Ammon's horn (tissue), 1 donor: ENCODE data around the gene NAXE.
"Not testable (repeated sequence)": the region's sequence is repeated elsewhere in the genome, so short reads cannot be mapped to it uniquely, and the experiment has no call there.

Experiments used
- DNase-seq: peaks from one replicate; pipeline ENCODE4 v3.0.0-alpha.2; 2016; ENCODE audit warnings: low spot score

The NAXE gene

DNA sequence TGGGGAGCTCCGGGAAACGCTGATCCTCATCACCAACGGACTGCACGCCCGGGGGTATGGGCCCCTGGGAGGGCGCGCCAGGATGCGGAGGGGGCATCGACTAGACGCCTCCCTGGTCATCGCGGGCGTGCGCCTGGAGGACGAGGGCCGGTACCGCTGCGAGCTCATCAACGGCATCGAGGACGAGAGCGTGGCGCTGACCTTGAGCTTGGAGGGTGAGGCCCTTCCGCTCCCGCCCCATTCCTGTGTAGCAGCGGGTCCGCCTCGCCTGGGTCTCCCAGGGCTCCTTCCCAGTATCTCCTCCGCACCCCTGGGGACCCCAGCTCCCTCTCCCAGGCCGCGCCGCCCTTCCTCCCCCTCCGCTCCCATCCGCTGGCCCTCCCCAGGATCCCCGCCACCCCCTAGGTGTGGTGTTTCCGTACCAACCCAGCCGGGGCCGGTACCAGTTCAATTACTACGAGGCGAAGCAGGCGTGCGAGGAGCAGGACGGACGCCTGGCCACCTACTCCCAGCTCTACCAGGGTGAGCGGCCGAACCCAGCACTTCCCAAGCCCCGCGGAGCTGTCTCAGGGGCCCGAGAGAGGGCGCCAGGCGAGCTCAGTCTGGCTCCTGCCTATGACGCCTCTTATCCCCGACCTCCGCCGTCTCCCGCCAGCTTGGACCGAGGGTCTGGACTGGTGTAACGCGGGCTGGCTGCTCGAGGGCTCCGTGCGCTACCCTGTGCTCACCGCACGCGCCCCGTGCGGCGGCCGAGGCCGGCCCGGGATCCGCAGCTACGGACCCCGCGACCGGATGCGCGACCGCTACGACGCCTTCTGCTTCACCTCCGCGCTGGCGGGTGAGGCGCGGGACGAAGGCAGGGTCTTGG is 32.6 kb downstream of the NAXE start:
- no peak for DNase-seq

DNA sequence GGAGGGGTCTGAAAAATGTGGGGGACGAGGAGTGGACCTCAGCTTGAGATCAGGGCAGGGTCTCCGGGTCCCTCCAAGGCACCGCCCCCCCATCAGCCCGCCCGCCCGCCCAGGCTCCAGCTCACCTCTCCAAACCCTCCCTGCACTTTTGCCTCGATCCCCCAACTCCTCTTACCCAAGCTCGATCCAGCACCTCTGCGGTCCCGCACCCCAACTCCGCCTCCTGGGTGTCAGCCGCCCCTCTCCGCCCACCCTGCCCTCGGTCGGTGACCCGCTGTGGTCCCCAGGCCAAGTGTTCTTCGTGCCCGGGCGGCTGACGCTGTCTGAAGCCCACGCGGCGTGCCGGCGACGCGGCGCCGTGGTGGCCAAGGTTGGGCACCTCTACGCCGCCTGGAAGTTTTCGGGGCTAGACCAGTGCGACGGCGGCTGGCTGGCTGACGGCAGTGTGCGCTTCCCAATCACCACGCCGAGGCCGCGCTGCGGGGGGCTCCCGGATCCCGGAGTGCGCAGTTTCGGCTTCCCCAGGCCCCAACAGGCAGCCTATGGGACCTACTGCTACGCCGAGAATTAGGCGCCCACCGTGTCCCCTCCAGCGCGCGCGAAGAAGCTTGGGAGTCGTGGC is 33.3 kb downstream of the NAXE start:
- no peak for DNase-seq

DNA sequence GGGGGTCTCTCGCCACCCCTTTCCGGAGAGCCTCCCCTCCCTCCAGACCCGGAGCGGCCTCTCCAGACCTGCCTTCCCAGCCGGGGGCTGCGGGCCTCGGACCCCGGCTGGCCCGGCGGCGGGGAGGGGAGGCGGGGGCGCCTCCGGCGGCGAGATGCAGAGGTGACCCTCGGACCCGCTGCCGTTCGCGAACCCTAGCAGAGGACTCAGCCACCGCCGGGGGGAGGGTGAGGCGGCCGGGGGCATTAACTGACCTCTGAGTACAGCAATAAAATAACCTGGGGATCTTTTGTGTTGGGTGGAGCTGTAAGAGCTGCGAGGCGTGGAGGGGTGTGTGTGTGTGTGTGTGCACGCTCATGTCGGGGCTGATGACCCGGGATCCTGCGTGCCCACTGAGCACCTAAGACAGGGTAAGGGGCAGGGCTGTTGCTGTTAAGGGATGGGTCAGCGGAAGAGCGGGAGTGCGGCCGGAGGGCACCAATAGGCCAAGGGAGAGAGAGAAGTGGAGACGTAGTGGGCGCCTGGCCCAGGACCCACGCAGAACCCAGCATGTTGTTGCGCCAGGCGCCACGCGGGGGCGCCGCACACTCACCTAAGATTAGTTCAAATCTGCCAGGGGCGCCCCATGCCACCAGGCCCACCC is 34.0 kb downstream of the NAXE start:
- DNase-seq = peak; percentile 77

DNA sequence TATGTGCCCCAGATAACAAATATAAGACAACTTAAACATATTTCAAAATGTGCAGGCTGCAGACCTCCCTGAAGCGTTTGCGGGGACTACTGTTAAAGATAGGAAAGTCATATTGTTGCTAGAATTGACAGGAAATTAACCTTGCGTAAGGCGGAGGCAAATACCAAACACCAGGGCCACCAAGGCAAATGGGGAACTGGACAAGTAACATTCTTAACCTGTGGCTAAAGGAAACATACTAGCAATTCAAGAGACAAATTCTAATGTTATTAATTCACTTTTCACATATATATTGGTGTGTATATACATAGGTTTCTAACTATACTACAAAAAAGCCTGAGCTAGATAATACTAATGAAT is 34.5 kb downstream of the NAXE start:
- DNase-seq = no peak

DNA sequence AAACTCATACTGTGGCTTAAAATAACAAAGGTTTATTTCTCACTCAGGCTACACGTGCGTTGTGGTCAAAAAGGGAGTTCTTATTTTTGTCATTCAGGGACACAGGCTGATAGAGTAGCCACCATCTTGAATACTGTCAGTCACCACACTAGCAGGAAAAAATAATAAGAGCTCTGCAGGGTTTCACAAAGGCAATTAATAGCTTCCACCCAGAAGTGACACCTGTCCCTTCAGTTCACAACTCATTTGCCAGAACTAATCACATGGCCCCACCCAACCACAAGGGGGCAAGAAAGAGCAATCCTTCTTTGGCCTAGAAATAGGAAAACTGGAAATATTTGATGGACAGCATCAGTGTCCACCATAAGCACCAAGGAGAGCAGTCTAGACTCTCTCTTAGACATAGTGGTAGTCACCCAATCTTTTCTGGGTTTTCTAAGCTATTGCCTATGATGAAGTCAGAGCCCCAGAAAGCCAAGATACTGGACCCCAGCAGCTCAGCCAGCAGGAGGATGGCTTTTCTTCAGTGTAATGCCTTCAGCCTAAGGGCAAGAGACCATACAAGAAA is 35.8 kb downstream of the NAXE start:
- DNase-seq = no peak

DNA sequence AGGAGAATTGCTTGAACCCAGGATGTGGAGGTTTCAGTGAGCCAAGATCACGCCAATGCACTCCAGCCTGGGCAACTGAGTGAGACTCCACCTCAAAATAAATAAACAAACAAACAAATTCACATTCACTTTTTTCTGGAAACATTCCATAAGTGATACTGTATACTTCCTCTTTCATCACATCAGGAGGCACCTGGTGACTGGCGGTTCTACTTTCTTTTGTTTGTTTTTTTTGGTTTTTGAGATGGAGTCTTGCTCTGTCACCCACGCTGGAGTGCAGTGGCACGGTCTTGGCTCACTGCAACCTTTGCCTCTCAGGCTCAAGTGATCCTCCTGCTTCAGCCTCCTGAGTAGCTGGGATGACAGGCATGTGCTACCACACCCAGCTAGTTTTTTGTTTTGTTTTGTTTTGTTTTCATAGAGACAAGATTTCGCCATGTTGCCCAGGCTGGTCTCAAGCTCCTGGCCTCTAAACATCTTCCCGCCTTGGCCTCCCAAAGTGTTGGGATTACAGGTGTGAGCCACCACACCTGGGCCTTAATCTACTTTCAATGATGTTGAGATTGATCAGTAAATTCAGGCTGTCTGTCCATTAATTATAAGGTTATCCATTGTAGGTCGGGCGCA is 38.4 kb downstream of the NAXE start:
- no peak for DNase-seq

DNA sequence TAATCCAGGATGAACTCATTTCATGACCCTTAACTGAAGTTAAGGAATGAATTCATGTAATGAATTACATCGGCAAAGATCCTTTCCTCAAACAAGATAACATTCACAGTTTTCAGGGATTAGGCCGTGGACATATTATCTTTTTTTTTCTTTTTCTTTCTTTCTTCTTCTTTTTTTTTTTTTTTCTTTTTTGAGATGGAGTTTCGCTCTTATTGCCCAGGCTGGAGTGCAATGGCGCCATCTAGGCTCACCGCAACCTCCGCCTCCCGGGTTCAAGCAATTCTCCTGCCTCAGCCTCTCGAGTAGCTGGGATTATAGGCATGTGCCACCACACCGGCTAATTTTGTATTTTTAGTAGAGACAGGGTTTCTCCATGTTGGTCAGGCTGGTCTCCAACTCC is 39.6 kb downstream of the NAXE start:
- DNase-seq = not testable (repeated sequence)

DNA sequence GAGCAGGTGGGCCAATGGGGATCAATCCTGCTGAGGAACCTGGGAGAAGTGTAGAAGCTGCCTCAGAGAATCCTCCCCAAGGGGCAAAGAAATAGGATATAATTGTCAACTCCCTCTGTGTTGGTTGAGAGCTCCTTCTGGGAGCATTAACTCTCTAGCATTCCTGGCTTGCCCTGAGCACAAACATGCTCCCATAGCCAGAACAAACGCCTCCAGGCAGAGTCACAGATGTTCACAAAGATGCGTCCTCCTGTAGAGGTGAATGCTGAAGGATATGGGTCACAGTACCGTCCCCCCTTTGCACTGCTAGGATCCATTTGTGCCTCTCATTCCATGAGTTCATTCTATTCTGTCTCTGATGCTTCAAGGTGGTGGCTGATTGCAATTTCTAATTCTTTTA is 40.8 kb downstream of the NAXE start:
- DNase-seq = no peak

DNA sequence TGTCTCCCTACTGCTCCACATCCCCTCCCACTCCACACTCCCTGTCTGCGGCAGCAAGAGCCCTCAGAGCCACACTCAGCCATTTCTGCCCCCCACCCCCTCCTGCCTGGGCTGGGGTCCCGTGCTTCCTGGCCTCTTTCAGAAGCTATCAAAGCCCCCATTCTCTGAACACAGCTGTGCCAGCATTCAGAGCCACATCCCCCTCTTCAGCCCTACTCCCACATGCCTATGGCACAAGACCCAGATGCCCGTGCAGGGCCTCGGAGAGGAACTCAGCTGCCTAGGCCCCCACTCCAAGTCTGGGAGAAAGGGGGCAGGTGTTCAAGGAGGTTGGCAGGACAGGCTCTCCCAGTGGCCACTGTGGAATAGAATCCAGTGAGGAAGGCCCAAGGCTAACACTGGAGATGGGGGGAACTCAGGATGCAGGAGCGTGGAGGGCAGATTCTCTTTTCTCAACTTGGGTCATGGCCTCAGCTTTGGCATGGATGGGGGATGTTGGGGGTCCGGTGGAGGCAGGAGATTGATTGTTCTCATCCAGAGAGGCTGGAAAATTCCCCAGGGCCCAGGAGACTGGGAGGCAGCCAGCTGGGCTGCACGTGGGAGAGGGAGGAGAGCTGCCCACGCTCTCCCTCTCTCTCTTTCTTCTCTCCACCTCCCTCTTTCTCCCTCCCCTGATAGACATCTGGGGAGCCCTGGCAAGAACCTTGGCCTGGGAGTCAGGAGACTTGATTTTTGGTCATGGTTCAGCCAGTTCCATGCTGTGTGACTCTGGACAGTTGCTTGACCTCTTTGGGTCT is 46.8 kb downstream of the NAXE start:
- DNase-seq = peak; percentile 71

DNA sequence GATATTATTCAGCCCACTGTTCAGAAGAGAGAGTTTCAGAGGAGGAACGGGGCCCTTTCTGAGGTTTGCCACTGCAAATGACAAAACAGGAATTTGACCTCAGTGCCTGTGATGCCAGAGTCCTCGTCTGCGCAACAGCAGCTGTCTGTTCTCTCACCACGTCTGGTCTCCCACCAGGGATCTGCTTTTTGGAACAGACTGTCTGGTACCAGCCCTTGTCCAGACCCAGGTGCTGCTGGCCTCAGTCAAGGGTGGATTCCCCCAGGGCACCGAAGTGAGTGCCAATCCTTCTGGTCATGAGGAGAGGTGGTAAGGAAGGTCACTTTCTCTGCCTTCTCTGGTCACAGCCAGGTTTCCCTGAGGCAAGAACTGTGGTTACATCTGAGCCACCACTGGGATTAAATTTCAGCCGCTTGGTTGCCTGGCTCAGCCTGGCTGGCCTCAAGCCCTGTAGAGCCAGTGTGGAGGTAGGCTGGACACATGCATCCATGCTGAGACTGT is 48.1 kb downstream of the NAXE start:
- DNase-seq = no peak

DNA sequence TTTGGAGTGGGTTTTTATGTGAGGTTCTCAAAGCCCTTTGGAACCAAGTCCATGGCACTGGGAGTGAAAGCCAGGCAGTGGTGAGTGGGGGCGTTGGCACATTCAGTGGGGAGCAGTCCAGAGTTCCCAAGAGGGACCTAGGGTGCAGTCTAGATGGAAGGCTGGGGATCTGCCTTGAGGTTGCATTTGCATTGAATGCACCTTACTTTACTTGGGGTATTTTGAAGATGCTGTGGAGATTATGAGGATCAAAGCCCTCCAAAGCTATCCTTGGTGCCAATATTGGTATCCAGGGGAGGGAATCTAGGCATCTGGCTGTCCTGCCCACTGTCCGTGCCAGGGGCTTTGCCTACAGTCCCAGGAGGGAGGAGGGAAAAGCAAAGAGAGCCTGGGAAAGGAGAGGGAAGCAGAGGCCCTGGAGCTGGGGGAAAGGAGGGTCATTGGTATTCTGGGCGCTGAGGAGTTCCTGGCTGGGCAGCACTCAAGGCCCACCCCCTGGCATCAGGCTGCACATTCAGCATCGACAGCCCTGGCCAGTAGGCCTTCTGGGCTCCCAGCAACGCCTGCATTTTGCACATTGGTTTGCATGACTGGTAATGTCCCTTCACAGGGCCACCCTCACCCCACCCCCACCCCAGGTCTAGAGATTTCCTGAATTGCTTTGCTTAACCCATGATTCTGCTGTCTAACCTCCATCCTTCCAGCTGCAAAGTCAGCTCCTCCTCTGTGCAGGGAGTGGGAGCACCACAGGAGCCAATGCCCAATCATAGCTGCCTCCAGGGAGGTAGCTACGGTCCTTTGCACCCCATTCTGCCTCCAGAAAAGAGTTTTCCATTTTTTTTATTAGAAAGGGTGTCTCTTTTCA is 49.5 kb downstream of the NAXE start:
- peak; percentile 89 for DNase-seq

DNA sequence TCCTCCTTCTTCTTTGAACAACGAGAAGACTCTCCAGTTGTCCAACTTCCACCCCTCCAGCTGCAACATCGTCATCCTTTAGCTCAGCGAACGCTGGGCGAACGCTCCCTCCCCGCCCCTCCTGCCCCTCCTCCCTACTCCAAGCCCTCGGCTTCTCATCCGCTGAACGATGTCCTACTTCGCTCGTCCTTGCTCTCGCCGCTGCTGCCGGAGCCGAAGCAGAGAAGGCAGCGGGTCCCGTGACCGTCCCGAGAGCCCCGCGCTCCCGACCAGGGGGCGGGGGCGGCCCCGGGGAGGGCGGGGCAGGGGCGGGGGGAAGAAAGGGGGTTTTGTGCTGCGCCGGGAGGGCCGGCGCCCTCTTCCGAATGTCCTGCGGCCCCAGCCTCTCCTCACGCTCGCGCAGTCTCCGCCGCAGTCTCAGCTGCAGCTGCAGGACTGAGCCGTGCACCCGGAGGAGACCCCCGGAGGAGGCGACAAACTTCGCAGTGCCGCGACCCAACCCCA is 50.2 kb downstream of the NAXE start, which contains the start of gene BCAN:
Gene BCAN, plus strand, starts transcription at position 357 of the 504 bp plus-strand sequence. CDS start 3,938 bp downstream, outside the sequence.
- DNase-seq = peak; percentile 88

DNA sequence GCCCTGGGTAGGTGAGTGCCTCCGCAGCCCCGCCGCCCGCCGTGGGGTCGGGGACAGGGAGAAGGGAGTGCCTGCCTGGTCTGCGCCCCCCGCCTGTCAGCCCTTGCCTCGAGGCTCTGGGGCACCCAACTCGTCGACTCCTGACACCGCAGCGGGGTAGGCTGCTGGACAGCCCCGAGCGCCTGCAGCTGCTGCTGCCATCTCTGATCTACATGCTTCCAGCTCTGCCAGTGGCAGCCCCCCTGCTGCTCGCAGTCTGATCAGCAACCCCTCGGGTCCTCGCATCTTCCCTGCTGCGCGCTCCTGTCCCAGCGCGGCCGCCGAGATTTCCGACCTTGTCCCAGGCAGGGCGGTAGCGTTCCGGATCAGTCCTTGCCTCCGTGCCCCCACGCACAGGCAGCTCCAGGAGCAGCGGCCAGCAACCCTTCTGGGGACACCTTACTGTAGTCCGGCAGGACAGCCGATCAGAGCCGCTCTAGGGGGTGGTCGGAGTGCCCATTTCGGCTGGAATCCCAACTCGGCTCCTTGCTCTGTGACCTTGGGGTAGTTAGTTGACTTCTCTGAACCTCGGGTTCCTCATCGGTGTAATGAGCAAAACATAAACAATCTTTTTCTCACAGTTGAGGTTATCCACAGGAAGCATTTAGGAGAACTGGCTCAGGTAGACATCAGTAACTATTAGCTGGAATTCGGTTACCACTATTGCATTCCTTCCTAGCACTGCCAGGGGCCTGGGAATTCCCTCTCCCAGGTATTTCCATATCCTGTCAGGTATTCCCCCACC is 50.9 kb downstream of the NAXE start:
- DNase-seq = no peak

DNA sequence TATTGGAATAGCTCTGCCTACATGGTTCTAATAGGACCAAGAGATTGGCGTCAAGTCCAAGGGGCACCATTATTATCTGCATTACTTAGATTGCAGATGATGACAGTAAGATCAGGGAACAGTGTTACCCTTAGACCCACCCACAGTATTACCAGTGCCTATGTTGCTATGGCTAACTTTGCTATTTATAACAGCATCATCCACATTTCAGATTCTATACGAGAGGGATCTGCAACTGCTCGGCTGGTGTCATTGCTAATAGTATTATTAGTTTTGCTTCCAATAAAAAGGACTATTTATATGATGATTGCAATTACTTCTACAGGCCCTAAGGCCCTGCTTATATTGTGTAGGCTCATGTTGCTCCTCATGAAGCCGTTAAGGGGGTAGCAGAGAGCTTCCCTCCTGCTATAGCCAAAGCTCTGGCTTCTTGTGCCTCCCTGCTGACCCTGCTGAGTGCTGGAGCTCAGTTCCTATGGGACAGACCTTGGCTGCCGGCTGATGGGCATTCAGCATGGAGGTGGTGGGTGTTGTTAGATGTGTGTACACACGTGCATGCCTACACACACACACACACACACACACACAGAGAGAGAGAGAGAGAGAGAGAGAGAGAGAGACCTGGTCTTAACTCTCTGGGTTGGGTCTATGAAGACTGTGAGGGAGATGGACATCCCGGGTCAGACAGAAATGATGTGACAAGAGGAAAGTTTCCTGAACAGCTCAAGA is 51.6 kb downstream of the NAXE start:
- DNase-seq = no peak

DNA sequence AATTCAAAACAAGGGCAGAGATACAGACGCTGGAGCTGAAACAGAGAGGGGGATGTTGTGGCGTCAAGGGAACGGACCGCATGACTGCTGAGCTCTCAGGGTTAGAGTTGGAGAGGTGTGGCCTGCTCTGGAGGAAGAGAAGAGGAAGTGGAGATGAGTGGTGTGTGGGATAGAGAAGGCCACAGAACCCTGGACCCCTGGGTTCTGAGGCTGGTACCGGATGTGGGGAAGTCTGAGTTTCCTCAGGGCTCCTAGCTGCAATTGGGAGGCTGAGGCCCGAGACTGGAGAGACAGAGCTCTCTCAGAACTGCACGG is 52.2 kb downstream of the NAXE start:
- no peak for DNase-seq
